GM21526 (cell line): ENCODE results near the gene RDH13.

Experiments
- ATAC-seq: cut with Tn5 transposase; IDR thresholded peaks from one replicate; pipeline ENCODE4 v1.9.1; 2021; ENCODE audit warnings: moderate library complexity; ENCODE audit not compliant: unreplicated experiment, low FRiP score

Gene RDH13

GRCh38 chr19:55092423-55093318, 29.7 kb upstream of the RDH13 start:
- ATAC-seq, result no peak

DNA sequence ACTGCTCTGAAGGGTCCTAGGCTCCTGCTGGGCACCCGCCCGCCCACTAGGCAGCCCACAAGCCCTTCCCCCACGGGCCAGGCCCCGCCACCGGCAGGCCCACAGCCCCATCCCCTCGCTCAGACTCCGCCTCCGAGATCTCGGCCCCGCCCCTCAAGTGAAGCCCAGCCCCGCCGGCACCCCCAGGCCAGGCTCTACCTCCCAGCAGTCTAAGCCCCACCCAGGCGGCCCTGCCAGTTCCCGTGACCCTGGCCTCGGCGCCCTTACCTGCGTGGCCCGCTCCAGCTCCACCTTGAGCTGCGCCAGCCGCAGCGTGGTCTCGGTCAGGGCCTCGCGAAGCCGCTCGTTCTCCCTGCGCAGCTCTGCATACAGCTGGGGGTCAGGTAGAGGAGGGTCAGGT, 29.0 kb upstream of the RDH13 start:
- no peak for ATAC-seq

DNA sequence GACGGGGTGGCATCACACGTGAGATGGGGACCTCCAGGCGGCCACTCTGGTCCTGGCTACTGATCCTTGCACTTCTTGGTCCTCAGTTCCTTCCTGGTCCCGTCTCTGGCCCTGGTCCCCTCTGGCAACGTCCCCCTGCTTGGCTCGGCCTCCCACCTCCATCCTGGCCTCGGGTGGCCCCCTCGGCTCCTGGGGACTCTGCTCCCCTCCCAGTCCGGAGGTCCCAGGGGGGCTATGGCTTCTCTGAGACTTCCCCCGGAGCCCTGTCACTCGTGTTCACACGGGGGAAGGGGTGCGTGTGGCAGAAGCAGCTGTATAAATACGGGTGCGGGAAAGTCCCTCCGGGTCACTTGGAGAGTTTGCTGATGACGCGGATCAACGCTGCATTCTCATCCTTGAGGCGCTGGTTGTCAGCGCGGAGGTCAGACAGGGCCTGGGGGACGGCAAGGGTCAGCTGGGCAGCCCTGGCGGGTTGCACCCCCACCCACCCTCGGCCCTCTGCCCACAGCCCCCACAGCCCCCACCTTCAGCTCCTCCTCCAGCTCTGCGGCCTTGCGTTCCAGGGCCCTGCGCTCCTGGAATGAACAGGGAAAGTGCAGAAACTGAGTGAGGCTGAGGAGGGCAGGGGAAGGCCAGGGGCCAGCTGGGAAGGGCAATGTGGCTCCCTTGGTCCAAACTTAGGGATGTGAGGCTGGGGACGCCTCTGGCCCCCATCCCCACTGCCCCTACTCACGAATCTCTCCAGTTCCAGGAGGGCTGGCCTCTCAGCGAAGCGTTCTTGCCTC, 28.4 kb upstream of the RDH13 start:
- no peak for ATAC-seq

DNA sequence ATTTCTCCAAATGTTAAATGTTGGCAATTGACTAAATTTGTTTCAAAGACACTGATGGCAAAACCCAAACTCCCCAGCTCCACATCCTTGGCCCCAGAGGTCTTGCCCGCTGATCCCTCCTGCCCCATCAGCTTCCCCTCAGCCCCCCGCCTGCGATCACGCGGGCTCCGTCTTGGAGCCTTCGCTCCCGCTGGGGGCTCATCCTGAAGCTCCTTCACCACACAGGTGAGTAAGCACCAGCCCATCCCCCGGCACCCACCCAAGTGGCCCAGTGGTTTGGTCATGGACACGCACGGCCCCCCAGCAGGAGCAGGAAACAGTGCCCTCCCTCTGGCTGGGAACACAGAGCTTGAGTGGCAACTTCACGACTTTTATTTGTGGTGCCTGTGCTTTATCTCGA, 27.6 kb upstream of the RDH13 start:
- no peak for ATAC-seq

- no peak for ATAC-seq
Observed at GRCh38 chr19:55089342-55089944, 26.5 kb upstream of the RDH13 start.

GRCh38 chr19:55088543-55089341, 25.8 kb upstream of the RDH13 start:
- no peak for ATAC-seq

GRCh38 chr19:55088021-55088451, 25.1 kb upstream of the RDH13 start:
- no peak for ATAC-seq

DNA sequence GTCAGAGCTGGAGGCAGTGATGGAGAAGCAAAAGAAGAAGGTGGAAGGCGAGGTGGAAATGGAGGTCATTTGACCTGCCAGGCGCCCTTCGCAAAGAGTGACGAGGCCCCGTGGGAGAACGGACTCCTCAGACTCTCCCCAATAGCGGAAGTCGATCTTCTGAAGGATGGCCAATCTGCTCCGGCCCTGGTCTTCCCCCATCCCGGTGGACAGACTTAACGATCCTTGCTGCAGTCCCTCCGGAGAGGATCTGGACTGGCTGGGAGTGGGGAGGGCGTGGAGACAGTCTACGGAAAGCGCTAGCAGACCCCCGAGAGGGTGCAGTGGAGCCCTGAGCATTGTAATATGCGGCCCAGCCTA, 24.6 kb upstream of the RDH13 start:
- no peak for ATAC-seq

DNA sequence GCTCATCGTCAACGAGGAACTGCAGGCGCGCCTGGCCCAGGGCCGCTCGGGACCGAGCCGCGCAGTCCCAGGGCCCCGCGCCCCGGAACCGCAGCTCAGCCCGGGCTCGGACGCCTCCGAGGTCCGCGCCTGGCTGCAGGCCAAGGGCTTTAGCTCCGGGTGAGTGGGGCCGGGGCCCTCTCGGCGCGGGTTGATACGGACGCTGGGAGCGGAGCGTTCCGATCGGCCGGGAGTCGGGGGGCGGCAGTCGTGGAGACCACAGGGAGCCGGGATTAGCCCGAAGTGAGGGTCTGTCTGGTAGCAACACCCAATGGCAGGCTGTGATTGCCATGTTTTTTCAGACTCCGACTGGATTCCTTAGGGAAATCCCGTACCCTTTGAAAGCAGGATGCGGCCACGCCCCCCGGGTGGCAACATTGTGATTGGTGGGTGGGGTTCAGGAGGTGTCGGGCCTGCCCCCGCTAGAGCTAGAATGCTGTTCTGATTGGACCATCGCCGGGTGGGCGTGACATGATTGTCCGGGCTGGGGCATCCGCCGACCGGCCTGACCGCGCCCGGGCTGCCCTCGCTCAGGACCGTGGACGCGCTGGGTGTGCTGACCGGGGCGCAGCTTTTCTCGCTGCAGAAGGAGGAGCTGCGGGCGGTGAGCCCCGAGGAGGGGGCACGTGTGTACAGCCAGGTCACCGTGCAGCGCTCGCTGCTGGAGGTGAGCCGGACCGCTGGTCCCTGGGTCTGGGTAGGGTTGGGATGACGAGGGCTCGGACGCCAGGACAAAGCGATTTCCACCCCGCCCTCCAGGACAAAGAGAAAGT, 24.0 kb upstream of the RDH13 start:
- ATAC-seq, result no peak

GRCh38 chr19:55085923-55086715, 23.2 kb upstream of the RDH13 start:
- ATAC-seq, result no peak

DNA sequence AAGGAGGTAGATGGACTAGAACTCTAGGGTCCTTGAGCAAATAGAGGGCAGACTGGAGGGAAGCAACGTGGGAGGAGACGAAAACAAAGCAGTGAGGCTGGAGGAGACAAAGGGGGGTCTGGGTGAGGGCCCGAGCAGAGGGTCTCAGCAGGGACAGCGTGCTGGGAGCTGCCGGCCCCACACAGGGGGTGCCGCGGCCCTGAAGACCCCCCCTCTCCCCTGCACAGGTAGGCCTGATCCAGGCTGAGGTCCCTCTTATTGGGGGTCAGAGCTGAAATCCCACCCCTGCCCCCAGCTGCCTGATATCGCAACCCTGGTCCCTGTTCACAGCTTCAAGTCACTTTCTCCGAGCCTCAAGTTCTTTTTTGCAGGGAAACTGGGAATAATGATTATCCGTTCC, 21.5 kb upstream of the RDH13 start:
- no peak for ATAC-seq

- ATAC-seq, result no peak
Observed at GRCh38 chr19:55083004-55083850, 20.3 kb upstream of the RDH13 start.

DNA sequence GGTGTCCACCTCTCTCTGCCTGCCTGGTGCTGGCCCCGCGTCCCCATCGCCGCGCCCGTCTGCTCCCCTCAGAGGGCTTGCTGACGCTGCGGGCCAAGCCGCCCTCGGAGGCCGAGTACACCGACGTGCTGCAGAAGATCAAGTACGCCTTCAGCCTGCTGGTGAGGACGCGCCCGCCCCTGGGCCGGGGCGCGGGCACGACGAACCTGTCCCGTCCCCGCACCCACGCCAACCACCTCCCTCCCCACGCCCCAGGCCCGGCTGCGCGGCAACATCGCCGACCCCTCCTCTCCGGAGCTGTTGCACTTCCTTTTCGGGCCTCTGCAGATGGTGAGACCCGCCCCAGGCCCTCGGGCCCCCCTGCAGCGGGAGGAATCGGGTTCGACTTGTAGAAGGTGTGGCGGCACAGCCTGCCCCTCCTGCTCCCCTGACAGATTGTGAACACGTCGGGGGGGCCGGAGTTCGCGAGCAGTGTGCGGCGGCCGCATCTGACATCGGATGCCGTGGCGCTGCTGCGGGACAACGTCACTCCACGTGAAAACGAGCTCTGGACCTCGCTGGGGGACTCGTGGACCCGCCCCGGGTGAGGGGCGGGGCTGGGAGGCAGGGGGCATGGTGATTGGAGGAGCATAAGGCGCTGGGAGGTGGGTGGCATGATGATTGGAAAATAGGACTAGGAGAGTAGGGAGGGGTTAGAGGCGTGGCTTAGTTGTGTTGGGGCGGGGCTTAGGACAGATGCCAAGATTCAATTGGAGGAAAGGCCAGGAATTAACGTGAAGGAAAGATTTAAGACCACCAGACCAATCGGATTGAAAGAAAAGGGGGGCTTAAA, 19.3 kb upstream of the RDH13 start:
- ATAC-seq, result no peak

DNA sequence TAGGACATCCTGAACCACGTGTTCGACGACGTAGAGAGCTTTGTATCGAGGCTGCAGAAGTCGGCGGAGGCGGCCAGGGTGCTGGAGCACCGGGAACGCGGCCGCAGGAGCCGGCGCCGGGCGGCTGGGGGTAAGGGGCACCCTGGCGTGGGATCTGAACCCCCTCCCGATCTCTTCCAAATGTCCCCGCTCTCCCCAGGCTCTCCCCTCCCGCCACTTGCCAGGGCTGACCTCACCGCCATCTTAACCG, 18.7 kb upstream of the RDH13 start:
- ATAC-seq, result no peak

DNA sequence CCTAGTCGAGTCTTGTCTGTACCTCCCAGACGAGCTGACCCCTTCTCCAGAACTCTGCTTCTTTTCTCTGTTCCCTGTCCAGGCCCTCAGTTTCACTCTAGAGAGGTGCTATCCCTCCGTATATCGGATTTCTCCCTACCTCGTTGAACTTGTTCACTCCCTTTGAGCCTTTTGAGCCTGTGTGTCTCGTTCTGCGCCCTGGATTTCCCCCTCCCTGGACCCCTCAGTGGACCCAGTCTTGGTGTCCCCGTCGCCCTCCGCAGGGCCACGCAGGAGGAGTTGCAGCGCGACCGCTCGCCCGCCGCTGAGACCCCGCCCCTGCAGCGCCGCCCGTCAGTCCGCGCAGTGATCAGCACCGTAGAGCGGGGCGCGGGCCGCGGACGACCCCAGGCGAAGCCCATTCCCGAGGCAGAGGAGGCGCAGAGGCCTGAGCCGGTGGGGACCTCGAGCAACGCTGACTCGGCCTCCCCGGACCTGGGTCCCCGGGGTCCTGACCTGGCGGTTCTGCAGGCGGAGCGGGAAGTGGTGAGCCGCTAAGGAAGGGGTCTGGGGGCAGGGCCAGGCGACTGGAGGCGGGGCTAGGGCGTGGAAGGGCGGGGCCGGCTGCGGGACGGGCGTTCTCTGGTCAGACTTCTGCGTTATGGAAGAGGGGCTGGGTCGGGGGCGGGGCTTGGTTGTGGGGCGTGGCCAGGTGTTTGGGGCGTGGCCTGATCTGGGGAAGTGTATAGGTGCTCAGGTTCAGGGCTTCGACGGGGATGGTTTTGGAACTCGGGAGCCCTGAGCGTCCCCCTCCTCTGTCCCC, 18.2 kb upstream of the RDH13 start:
- ATAC-seq, result peak; percentile 51

- no peak for ATAC-seq
Observed at GRCh38 chr19:55080121-55080967, 17.4 kb upstream of the RDH13 start.
